ENCODE data around the gene RIN3.
"Not testable (repeated sequence)": the region's sequence is repeated elsewhere in the genome, so short reads cannot be mapped to it uniquely, and the experiment has no call there.

The RIN3 gene

DNA sequence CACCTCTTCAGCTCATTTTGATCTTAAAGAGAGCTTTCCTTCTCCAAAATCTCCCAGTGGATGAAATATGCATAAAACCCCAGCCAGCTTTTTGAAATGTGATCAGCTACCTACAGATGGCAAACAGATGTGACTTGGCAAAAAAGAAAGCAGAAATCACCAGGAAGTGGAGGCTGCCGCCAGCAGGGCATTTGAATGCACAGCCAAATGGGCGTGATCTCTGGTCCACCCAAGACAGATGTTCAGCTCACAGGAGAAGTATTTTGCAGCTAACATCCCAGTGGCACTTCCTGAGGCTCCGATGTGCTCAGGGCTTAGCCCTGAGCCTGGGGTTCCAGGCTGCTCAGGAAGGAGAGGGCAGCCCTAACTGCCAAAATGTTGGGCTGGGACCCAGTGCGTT lies 156.6 kb downstream of the RIN3 start:
- DNase-seq (ENCODE audit: low read depth in 2 of 2), result no peak

DNA sequence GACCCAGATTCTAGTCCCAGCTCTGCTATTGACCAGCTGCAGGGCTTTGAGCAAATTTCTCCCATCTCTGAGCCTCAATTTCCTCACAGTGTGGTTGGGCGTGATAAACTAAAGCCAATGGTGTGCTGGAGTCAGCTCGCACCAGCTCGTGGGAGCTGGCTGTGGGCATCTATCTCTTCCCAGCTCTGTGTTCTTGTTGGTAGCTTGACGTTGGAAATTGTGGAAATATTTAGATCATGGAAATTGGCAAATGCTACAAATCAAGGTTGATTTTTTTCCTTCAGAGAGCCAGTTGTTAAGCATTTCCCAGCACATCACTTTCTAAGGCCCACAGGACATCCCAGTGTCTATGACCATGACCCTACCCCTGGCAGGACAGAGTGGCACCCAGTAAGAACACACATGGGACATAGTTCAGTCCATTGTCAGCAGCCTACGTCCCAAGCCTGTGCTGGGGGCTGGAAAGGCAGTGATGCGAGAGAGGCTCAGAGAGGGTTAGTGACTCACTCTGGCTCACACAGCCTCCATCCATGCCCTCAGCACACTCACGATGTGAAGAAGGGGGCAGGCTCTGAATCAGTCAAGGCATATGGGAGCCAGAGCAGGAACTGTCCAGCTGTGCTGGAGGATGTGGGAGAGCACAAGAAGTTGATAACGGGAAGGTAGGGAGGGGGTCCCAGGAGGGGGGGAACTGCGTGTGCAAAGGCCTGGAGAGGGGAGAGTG lies 157.2 kb downstream of the RIN3 start:
- DNase-seq (ENCODE audit: low read depth in 2 of 2), result no peak

DNA sequence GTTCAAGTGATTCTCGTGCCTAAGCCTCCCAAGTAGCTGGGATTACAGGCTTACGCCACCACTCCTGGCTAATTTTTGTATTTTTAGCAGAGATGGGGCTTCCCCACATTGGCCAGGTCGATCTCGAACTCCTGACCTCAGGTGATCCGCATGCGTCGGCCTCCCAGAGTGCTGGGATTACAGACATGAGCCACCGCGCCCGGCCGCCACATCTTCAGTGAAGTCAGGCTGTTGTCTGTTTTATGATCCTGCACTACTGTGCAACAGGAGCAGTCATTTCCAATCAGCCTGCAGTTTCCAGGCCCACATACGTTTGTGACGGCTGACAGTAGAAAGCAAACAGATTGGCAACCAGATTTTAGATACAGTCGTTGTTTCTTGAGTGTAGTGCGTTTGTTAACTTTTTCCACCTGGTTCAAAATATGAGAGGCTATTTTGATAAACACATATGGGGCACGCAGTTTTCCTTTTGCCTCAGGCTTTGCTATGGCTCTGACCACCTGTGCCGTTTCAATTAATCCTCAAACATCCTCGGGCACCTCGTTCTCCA lies 160.1 kb downstream of the RIN3 start:
- DNase-seq (ENCODE audit: low read depth in 2 of 2), result no peak

DNA sequence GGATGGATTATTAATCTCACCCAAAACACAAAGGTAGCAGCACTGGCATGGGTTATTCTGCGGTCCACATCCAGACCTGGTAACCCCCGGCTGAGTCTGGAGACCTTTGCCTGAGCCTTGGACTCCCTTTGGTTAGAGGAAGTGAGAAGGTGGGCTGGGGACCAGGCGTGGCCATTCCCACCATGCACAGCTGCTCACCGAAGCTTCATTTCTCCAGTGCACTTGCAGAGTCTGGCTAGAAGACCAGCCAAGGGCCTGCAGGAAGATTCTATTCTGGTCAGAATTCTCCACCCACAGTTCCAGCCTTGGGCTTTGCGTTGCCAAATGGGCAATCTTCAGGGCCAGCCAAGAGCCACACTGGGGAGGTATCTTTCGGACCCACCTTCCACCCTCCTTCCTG lies 161.8 kb downstream of the RIN3 start:
- no peak for DNase-seq (ENCODE audit: low read depth in 2 of 2)

DNA sequence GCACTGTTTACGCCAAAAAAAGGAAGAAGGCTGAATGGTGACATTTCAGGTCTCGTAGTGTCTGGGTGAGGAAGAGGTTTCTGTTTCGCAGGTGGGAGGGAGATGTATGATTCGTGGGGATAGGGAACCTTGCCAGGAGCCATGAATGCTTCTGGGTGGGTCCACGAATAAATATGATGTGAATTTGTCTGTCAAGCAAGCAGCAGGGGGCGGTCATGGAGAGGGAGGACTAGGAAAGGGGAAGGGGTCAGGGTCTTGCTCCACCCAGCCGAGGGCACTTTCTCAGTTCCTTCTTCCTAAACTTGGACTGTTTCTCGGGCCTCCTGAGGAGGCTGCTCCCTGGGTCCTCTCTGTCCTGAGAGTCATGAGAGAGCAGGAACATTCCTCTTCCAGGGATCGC lies 162.4 kb downstream of the RIN3 start:
- DNase-seq (ENCODE audit: low read depth in 2 of 2), result no peak

DNA sequence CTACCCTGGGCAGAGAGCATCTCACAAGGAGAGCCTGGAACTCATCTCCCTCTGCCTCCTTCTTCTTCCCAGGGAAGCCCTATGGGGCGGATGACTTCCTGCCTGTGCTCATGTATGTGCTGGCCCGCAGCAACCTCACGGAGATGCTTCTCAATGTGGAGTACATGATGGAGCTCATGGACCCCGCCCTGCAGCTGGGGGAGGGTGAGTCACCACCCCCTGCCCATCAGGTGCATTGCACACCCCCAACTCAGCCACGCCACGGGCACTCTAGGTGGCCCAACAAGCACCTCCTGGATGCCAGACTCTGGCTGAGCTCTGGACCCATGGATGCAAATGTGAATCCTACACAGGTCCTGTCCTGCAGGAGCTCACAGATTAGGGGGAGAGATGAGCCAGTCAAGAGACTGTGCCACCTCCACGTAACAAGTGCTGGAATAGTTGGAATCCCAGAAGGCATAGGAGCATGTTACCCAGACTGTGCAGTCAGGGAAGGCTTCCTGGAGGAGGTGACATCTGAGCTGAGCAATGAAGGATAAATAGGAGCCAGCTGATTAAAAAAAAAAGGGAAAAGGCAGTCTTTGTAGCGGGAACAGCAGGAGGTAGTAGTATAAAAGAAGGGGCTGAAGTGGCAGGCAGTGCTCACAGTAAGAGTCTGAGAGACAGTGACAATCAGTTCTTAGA lies 163.0 kb downstream of the RIN3 start:
- DNase-seq (ENCODE audit: low read depth in 2 of 2), result no peak

DNA sequence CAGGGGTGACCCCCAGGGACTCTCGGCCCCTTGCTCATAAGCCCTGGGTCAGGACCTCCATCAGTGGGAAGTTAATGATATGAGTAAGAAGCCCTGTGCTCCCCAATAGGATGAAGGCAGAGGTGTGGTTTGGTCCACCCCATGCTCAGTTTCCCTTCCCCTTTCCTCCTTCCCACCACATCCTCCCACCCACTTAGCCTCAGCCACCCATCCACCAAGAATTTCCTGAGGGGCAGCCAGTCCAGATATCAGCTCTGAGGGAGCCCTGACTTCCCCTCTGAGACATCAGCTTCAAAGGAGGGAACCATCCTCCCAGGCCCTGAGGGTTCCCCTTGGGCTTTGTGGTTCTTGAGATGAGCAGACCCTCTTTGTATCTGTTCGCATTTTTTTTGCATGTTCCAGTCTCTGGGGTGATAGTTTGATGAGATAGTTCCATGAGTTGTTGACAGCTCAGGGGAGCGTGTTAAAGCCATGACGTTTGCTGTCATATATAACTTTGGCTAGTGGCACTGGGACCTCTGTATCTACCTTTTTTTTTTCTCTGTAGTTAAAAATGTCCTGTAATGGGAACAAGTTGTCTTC lies 163.6 kb downstream of the RIN3 start:
- no peak for DNase-seq (ENCODE audit: low read depth in 2 of 2)

DNA sequence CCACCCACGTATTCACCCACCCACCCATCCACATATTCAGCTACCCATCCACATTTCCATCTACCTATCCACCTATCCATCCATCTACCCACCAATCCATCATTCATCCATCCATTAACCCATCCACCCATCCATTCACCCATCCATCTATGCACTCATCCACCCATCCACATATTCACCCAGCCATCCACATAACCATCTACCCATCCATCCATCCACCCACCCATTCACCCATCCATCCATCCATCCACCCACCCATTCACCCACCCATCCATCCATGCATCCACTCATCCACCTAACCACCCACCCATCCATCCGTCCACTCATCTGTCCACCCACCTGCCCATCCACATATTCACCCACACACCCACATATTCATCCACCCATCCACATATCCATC lies 164.4 kb downstream of the RIN3 start:
- DNase-seq (ENCODE audit: low read depth in 2 of 2), result no peak

DNA sequence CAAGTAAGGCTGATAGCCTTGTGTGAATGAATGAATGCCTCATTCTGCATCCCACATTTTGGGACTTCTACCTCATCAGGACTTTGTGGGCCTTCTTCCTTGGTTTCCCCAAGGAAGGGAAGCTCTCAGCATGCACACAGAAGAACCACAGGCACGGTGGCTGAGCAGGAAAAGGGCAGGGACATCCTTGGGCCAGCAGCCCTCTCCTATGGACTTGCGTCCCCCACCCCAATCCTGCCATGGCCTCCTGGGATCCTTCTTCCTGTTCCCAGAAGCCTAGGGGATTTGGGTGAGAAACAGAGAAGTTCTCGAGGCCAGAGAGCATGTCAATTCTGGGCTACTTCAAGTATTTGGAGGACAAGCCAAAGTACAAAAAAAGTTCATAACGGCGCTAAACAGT lies 165.2 kb downstream of the RIN3 start:
- DNase-seq (ENCODE audit: low read depth in 2 of 2), result no peak

DNA sequence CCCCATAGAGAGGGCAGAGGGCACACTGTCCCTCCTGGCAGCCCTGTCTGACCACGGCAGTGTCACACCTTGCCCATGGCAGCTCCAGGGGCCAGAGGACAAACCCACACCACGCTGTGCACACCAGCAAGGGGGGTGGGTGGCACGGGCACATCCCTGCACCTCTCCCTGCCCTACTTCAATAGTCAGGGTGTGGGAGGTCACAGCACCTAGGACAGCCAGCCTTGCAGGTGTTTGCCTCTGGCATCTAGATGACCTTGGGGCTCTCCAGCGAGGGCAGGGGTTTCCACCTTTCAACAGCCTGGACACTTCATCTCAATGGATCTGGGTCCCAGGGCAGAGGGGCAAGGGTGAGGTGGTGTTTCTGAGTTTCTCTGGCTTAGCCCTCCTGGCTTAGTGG lies 165.7 kb downstream of the RIN3 start:
- DNase-seq (ENCODE audit: low read depth in 2 of 2), result no peak

DNA sequence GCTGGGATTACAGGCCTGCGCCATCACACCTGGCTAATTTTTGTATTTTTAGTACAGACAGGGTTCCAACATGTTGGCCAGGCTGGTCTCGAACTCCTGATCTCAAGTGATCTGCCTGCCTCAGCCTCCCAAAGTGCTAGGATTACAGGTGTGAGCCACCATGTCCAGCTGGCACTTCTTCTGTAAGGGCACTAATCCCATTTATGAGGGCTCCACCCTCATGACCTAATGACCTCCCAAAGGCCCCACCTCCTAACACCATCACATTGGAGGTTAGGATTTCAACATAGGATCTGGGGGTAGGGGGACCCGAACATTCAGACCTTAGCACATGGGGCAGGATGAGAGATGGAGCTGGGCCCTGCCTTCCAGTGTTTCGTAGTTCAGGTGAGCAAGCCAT lies 166.7 kb downstream of the RIN3 start:
- DNase-seq (ENCODE audit: low read depth in 2 of 2), result not testable (repeated sequence)

DNA sequence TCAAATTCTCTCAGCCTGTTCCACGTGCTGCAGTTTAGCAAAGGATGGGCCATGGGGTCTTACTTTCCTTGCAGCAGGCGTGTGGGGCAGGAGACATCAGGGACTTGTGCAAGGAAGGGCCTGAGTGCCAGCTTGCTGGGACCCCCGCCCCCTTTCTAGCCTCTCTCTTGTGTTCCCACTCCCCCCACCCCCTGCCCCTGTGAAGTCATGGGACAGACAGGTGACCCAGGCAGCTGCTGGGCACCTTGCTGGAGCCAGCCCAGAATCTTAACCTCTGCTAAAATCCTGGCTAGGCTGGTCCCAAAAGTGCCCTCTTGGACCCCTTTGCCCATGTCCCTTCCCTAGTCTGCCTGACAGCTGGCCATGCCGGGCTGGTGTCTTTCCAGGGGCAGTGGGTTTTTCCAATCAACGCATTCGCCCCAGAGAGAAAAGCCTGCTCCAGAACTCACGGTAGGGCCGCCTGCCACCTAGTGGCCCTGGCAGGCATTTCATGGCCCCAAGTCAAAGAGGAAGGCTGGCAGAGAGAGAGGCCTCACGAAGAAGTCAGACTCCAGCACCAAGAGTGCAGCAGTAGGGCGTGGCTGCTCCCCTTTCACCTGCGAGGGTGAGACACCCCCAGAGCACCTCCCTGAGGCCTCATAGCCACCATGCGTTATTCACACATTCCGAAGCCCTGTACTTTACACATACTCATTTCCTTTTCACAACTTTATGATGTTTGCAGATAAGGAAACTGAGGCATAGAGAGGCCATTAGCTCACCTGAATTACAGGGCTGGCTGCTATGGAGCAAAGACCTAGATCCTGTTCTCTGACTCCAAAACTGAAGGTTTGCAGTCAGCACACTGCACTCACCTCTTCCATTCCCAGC lies 167.4 kb downstream of the RIN3 start:
- DNase-seq (ENCODE audit: low read depth in 2 of 2), result peak; percentile 56 to 59

DNA sequence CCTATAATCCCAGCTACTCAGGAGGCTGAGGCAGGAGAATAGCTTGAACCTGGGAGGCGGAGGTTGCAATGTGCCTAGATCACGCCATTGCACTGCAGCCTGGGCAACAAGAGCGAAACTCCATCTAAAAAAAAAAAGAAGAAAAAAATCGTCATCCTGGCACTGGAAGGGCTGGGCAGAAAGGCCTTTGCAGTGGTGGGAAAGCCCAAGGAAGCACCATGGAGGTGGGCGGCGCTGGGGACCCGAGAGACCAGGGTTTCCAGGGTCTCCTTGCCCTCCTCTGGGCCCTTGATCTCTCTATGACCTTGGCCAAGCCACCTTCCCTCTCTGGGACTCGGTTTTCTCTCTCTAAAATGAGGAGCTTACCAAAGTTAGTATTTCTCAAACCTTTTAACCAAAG lies 169.5 kb downstream of the RIN3 start:
- no peak for DNase-seq (ENCODE audit: low read depth in 2 of 2)

DNA sequence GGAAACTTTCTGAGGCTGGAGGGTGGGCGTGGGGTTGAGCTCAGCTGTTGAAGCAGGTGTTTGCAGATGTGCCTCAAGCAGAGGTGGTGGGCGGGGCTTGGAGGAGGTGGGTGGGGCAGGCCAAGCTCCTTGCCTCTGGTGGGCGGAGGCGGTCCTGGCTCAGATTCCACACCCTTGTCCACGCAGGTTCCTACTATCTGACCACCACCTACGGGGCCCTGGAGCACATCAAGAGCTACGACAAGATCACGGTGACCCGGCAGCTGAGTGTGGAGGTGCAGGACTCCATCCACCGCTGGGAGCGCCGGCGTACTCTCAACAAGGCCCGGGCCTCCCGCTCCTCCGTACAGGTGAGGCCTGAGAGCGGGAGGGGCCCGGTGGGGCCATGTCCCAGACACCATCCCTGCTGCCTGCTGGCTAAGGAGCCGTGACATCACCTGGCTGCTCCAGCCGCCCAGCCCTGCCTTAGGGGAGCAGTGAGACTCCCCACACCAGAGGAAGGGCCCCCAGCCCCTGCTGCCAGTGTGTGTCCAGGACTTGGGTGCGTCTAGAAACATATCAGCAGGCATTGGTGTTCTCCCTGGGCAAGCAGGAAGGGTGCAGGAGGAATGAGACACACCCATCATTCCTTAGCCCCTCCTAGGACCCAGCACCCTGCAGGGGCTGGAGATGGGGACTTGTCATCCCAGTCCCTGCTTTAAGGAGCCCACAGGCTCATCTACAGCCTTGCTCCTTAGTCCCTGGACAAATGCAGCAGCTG lies 171.4 kb downstream of the RIN3 start:
- no peak for DNase-seq (ENCODE audit: low read depth in 2 of 2)

DNA sequence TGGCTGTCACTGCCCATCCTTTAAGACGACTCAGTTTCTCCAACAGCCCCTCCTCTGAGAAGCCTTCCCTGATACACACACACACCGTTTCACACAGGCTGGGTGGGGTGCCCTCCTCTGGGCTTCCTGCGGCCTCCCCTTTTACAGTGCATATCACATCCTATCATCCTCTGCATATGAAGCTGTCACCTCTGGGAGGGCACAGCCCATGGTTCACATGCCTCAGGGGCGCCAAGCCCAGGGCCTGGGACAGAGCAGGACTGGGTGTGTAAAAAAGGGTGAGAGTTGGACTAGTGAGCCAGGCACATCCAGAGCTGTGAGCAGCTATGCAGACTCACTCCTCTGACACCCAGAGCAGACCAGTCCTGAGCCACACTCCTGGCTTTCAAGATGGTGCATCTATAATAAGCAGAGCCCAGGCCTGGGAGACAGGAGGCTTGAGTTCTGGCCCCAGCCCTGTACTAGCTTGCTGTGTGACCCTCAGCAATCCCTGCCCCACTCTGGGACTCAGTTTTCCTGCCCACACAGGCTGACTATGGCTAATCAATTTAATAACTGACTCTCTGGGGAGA lies 172.3 kb downstream of the RIN3 start:
- DNase-seq (ENCODE audit: low read depth in 2 of 2), result no peak

DNA sequence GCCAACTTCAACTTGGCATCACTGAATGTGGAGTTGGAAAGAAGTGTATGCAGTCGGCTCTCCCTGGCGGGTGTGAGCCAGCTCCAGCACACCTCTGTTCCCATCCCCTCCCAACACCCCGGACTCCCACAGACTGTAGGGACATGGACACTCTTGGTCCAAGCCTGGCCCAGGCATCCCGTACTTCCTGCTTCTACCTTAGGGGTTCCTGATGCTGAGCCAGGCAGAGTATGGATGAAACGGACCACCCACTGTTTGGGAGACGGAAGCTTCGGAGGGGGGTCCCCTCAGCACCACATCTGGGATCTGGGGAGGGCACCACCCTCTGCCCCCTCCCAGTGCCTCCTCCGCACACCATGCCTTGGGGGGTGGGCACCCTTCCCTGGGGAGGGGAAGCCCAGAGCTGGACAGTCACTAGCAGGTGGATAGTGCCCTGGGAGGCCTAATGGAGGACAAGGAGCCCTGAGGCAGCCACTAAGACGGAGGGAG lies 172.9 kb downstream of the RIN3 start:
- no peak for DNase-seq (ENCODE audit: low read depth in 2 of 2)

DNA sequence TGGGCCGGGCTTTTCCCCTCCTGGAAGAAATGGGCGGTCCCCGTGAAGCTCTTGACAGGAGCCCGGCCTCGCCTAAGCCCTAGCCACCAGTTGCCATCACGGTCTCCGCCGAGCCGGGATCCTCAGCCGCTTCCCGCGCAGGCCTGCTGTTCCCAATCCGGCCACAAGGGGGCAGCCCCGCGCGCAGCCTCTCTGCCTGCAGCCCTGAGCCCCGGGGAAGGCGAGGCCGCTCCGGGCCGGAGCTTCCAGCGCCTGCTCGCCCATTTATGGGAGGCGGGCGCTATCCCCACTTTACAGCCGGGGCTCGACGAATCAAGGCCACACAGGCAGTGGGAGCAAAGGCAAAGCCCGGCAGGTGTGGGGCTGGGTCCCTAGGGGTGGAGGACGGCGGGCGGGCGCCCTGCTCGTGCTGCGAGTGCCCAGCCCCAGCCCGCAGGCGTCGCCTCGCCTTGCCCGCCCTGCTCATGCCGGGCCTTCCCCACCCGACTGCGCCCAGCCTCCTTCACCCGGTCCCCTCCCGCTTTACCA lies 173.4 kb downstream of the RIN3 start:
- peak in 1 of 2 donors; percentile 51 for DNase-seq (ENCODE audit: low read depth in 2 of 2)

DNA sequence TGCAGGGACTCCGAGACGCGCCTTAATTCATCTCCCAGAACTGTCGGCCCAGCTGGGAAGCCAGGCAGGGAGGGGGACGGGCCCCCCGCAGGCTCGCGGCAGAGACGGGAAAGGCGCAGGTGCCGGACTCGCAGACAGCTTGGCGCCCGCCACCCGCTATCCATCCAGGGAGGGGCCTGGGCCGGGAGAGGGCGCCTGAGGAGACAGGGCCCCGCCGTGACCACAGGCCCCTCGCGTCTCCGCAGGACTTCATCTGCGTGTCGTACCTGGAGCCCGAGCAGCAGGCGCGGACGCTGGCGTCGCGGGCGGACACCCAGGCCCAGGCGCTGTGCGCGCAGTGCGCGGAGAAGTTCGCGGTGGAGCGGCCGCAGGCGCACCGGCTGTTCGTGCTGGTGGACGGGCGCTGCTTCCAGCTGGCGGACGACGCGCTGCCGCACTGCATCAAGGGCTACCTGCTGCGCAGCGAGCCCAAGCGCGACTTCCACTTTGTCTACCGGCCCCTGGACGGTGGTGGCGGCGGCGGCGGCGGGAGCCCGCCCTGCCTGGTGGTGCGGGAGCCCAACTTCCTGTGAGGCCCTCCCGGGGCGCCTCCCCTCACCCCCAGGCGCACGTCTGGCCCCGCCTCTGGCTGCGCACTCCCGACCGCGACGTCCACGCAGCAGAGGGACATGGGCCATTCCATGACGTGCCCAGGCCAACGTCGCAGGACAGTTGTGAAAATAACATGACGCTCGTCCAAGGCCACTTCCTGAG lies 174.3 kb downstream of the RIN3 start:
- no peak for DNase-seq (ENCODE audit: low read depth in 2 of 2)

DNA sequence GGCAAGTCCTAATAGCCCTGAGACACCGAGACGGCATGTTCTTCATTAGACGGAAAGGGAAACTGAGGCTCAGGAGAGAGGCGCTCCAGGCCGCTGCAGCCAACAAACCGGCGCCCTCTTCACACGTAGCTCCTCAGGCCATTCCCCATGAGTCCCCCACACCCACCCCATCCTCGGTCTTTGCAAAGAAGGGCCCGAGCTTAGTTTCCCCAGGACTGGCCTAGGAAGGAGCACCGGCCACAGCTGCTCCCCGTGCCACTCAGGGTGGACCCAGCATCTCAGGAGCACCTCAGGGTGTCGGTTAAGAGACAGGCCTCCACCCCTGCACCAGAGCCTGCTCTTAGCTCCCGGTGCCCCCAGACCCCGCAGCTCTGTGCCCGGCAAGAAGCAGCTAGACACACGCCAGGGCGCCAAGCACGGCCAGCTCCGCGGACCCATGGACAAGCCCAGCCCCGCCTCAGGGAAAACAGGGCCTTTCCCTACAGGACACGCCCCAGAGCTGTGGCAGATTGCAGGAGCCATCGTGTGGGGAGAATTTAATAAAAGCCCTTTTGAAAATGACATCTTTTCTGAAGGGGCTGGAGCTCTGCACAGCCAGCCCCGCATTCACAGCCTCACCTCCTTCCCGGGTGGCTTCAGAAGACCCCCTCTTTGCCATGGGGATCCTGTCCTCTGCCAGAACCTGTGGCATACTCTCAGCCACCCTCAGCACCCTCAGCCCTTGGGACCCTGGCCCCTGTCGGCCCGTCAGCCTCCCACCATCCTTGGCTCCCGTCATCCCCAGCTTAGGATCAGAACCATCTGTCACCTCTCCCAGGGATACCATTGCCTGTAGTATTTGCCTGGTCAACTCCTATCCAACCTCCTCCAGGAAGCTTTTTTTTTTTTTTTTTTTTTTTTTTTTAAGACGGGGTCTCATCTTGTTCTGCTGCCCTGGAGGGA lies 175.1 kb downstream of the RIN3 start:
- DNase-seq (ENCODE audit: low read depth in 2 of 2), result no peak

Measured in stimulated activated CD8-positive, alpha-beta memory T cell treated with anti-CD3 and anti-CD28 coated beads, Interleukin-7, amount 100 ng/mL, for 4 hours (primary cell).